ENCODE measurements around the gene LEMD3.

LEMD3 gene

GRCh38 chr12:65169320-65170208, at the start of gene LEMD3 (continued):
- no peak for TF ChIP-seq ZNF311 (tag by site-specific recombination; IDR thresholded peaks at IDR 0.05; ENCODE audit: borderline replicate concordance)
- TF ChIP-seq ZNF701 (tag by site-specific recombination; IDR thresholded peaks at IDR 0.05) = no peak
- TF ChIP-seq ZNF548 (tag by site-specific recombination; IDR thresholded peaks at IDR 0.05) = no peak
- TF ChIP-seq ZNF658 (tag by site-specific recombination; IDR thresholded peaks at IDR 0.05) = no peak
- peak; percentile 47; the same call in 1 of the 2 replicates for TF ChIP-seq ZNF639 (tag by site-specific recombination; IDR thresholded peaks at IDR 0.05)
- no peak for TF ChIP-seq ZNF423 (tag by site-specific recombination; IDR thresholded peaks at IDR 0.05)
- no peak for TF ChIP-seq RBAK (tag by site-specific recombination; IDR thresholded peaks at IDR 0.05)
- no peak for TF ChIP-seq ZNF398 (tag by site-specific recombination; IDR thresholded peaks at IDR 0.05)
- no peak for TF ChIP-seq ZNF202 (tag by site-specific recombination; IDR thresholded peaks at IDR 0.05; ENCODE audit: borderline replicate concordance)
- no peak for TF ChIP-seq ELK4 (IDR thresholded peaks at IDR 0.05; ENCODE audit: borderline replicate concordance, low read depth, low read length)
- no peak for TF ChIP-seq ZNF223 (tag by site-specific recombination; IDR thresholded peaks at IDR 0.05)
- TF ChIP-seq ZNF394 (tag by site-specific recombination; IDR thresholded peaks at IDR 0.05; ENCODE audit: borderline replicate concordance) = no peak; the same call in 1 of the 2 replicates
- peak; percentile 89 for TF ChIP-seq SP2 (tag by site-specific recombination; IDR thresholded peaks at IDR 0.05)
- TF ChIP-seq ZNF404 (tag by site-specific recombination; IDR thresholded peaks at IDR 0.05) = no peak
- TF ChIP-seq ZNF18 (tag by site-specific recombination; IDR thresholded peaks at IDR 0.05) = no peak; the same call in 1 of the 2 replicates
- peak; percentile 72 for TF ChIP-seq GLIS1 (tag by site-specific recombination; IDR thresholded peaks at IDR 0.05)
- TF ChIP-seq GFI1B (tag by site-specific recombination; IDR thresholded peaks at IDR 0.05) = no peak
- TF ChIP-seq TRIM28 (IDR thresholded peaks at IDR 0.05; ENCODE audit: borderline replicate concordance, low read length) = no peak
- no peak for TF ChIP-seq ZNF10 (tag by site-specific recombination; IDR thresholded peaks at IDR 0.05)
- TF ChIP-seq ZFP3 (tag by site-specific recombination; IDR thresholded peaks at IDR 0.05; ENCODE audit: low read depth) = no peak
- TF ChIP-seq ZSCAN16 (tag by site-specific recombination; IDR thresholded peaks at IDR 0.05) = no peak
- no peak for TF ChIP-seq ZNF16 (tag by site-specific recombination; IDR thresholded peaks at IDR 0.05; ENCODE audit: low read depth)
- TF ChIP-seq ZEB2 (tag by site-specific recombination; IDR thresholded peaks at IDR 0.05) = peak; percentile 99
- no peak for TF ChIP-seq ZNF560 (tag by site-specific recombination; IDR thresholded peaks at IDR 0.05; ENCODE audit: borderline replicate concordance)
- no peak for TF ChIP-seq ATF2 (tag by site-specific recombination; IDR thresholded peaks at IDR 0.05; ENCODE audit: low read depth)
- peak; percentile 85; the same call in 1 of the 2 replicates for TF ChIP-seq ZBTB6 (tag by site-specific recombination; IDR thresholded peaks at IDR 0.05)
- no peak; the same call in 1 of the 2 replicates for TF ChIP-seq ZNF610 (tag by site-specific recombination; IDR thresholded peaks at IDR 0.05; ENCODE audit: borderline replicate concordance)
- peak; percentile 78 for TF ChIP-seq PRDM4 (tag by site-specific recombination; IDR thresholded peaks at IDR 0.05)

Data from HEK293 (cell line).